ENCODE measurements around the gene SLC7A7. TPM values are rescaled to one million over a fixed set of nuclear protein-coding genes. Genes with fewer than 3 reads are reported as not detected.

The SLC7A7 gene
- total and polyA plus RNA-seq, 9 of the 15 experiments (the other 6 are each of a cell fraction or from before 2014, with no cell fraction given) = 0.07 to 0.68 (median 0.41) TPM

DNA sequence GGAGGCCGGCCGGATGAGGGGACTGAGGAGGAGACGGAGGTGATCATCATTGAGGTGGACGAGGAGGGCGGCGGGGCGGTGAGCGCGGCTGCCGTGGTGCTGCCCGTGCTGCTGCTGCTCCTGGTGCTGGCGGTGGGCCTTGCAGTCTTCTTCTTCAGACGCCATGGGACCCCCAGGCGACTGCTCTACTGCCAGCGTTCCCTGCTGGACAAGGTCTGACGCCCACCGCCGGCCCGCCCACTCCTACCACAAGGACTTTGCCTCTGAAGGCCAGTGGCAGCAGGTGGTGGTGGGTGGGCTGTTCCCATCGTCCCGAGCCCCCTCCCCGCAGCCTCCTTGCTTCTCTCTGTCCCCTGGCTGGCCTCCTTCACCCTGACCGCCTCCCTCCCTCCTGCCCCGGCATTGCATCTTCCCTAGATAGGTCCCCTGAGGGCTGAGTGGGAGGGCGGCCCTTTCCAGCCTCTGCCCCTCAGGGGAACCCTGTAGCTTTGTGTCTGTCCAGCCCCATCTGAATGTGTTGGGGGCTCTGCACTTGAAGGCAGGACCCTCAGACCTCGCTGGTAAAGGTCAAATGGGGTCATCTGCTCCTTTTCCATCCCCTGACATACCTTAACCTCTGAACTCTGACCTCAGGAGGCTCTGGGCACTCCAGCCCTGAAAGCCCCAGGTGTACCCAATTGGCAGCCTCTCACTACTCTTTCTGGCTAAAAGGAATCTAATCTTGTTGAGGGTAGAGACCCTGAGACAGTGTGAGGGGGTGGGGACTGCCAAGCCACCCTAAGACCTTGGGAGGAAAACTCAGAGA is 30.8 kb upstream of the SLC7A7 start:
- TF ChIP-seq NR2C1 (IDR thresholded peaks at IDR 0.05) (peak; percentile 78), NR2C1 (tag; IDR thresholded peaks at IDR 0.05) (peak; percentile 79), NR2C2 (CRISPR knock-in tag; IDR thresholded peaks at IDR 0.05) (no peak), NR2C2 (tag; IDR thresholded peaks at IDR 0.05) (peak; percentile 59; the same call in 1 of the 2 replicates), KDM5B (IDR thresholded peaks at IDR 0.05; ENCODE audit: insufficient replicate concordance, low read depth, low read length) (no peak)
- Histone ChIP-seq H2AFZ (ENCODE audit: low read depth, low read length) (no peak overlapping the region), H3K27ac (ENCODE audit: extremely low read depth, low read depth, low read length) (no peak overlapping the region), H3K9ac (ENCODE audit: insufficient read depth in 1 of 2, low read depth in 2 of 2, low read length in 2 of 2) (no peak overlapping the region), H4K20me1 (replicated peaks; ENCODE audit: control insufficient read depth, insufficient read depth, low read length) (no peaks in the 10 kb centered on the region), H3K79me2 (ENCODE audit: control insufficient read depth, insufficient read depth, low read length) (no peaks in the 10 kb centered on the region), H3K9me3 (replicated peaks; ENCODE audit: control insufficient read depth, insufficient read depth, low read depth, low read length) (no peaks in the 10 kb centered on the region), H3K4me1 (replicated peaks in 1 of 2; ENCODE audit: control insufficient read depth in 2 of 2, insufficient read depth in 2 of 2, low read length in 2 of 2) (peaks cover 5 to 29% of the 10 kb centered on the region in 2 experiments; a peak in 2 of 5 replicates), H3K9me1 (ENCODE audit: control insufficient read depth, insufficient read depth, low read length) (no peaks in the 10 kb centered on the region), H3K36me3 (ENCODE audit: control insufficient read depth, insufficient read depth, low read length) (no peaks in the 10 kb centered on the region), H3K27me3 (ENCODE audit: control insufficient read depth in 2 of 2, insufficient read depth in 2 of 2, low read length in 2 of 2) (no peaks in the 10 kb centered on the region), H3K4me3 (no peak overlapping the region), H3K4me2 (ENCODE audit: insufficient read depth, low read length) (no peak overlapping the region)
- BruUV-seq (replicated peaks) = no TSS peak
- 68% methylated on average over 18 of the region's 26 CpGs for WGBS (ENCODE audit: insufficient coverage, low coverage, missing lambda C conversion rate)
- intact Hi-C loops (cut with micrococcal nuclease) = no loop called here
- in situ Hi-C loops (cut with MboI) = loop anchor here (10.0 kb wide), 2 partner anchors 191 to 281 kb away; no protein-coding TSS in a partner anchor
- DNase-seq (ENCODE audit: extremely low read depth in 1 of 4, low spot score in 3 of 4) (no peak), ATAC-seq (no peak), FAIRE-seq (no peak)
- ChIA-PET POLR2A (no interaction called here), CTCF (ENCODE audit: low intra/inter-chr PET ratio) (no interaction called here)
